Adipocyte (in vitro differentiated cells): ENCODE data around the gene CUBN.
A peak's percentile ranks its signal among the peaks of the same experiment; 100 is the strongest.

Experiments used
- DNase-seq: peaks from one replicate; pipeline ENCODE4 v3.0.0-alpha.2; 2015; ENCODE audit warnings: low read depth
- H3K27me3 ChIP-seq: replicated peaks from 2 replicates; pipeline ENCODE4 v1.7.0; 2013; ENCODE audit warnings: mild to moderate bottlenecking, low read length, moderate library complexity; ENCODE audit not compliant: control insufficient read depth, insufficient read depth
- H3K36me3 ChIP-seq: 2 replicates; pipeline ENCODE4 v1.7.0; 2013; ENCODE audit warnings: low read length, mild to moderate bottlenecking, moderate library complexity; ENCODE audit not compliant: control insufficient read depth, insufficient read depth, severe bottlenecking
- H3K4me1 ChIP-seq: 2 replicates; pipeline ENCODE4 v1.7.0; 2013; ENCODE audit warnings: mild to moderate bottlenecking, low read length, moderate library complexity; ENCODE audit not compliant: control insufficient read depth, insufficient read depth
- H3K4me3 ChIP-seq: 2 replicates; pipeline ENCODE4 v1.7.0; 2013; ENCODE audit warnings: mild to moderate bottlenecking, low read length, moderate library complexity
- H3K9ac ChIP-seq: 2 replicates; pipeline ENCODE4 v1.7.0; 2013; ENCODE audit warnings: mild to moderate bottlenecking, low read length, moderate library complexity
- H3K9me3 ChIP-seq: 2 replicates; pipeline ENCODE4 v1.7.0; 2013; ENCODE audit warnings: mild to moderate bottlenecking, low read length, moderate library complexity; ENCODE audit not compliant: control insufficient read depth

Gene CUBN

GRCh38 chr10:16968416-16969041, 161.1 kb downstream of the CUBN start:
- no peaks in the 10 kb centered on the region for H3K36me3 ChIP-seq
- DNase-seq, result peak; percentile 88
- H3K4me1 ChIP-seq, result peaks cover 36% of the 10 kb centered on the region

GRCh38 chr10:16967866-16968415, 161.7 kb downstream of the CUBN start:
- Histone ChIP-seq H3K27me3 (no peaks in the 10 kb centered on the region), H3K36me3 (no peaks in the 10 kb centered on the region), H3K4me3 (peak overlapping the region; percentile 57), H3K9me3 (no peaks in the 10 kb centered on the region), H3K4me1 (peaks cover 36% of the 10 kb centered on the region), H3K9ac (peak overlapping the region; percentile 63)
- peak; percentile 22 for DNase-seq

More at GRCh38 chr10:16968416-16969041, 161.1 kb downstream of the CUBN start:
- Histone ChIP-seq H3K27me3 (no peaks in the 10 kb centered on the region), H3K4me3 (no peak overlapping the region), H3K9me3 (no peaks in the 10 kb centered on the region), H3K9ac (peak overlapping the region; percentile 63)

- Histone ChIP-seq H3K27me3 (no peaks in the 10 kb centered on the region), H3K9me3 (no peaks in the 10 kb centered on the region), H3K4me1 (peaks cover 36% of the 10 kb centered on the region), H3K9ac (peak overlapping the region; percentile 63), H3K4me3 (peak overlapping the region; percentile 57), H3K36me3 (no peaks in the 10 kb centered on the region)
- peak; percentile 89 for DNase-seq
These were observed 162.4 kb downstream of the CUBN start for GRCh38 chr10:16966991-16967865.

- Histone ChIP-seq H3K36me3 (no peaks in the 10 kb centered on the region), H3K4me1 (peaks cover 36% of the 10 kb centered on the region)
- peak; percentile 83 for DNase-seq
These were observed 163.7 kb downstream of the CUBN start for GRCh38 chr10:16965740-16966447.

GRCh38 chr10:16965344-16965616, 164.3 kb downstream of the CUBN start:
- DNase-seq, result no peak
- no peaks in the 10 kb centered on the region for H3K9me3 ChIP-seq

More at GRCh38 chr10:16965740-16966447, 163.7 kb downstream of the CUBN start:
- Histone ChIP-seq H3K9me3 (no peaks in the 10 kb centered on the region), H3K4me3 (no peak overlapping the region), H3K27me3 (no peaks in the 10 kb centered on the region), H3K9ac (no peak overlapping the region)

GRCh38 chr10:16964576-16965343, 164.9 kb downstream of the CUBN start:
- peaks cover 36% of the 10 kb centered on the region for H3K4me1 ChIP-seq
- no peaks in the 10 kb centered on the region for H3K36me3 ChIP-seq
- no peak overlapping the region for H3K9ac ChIP-seq
- H3K4me3 ChIP-seq, result no peak overlapping the region
- no peak for DNase-seq
- no peaks in the 10 kb centered on the region for H3K9me3 ChIP-seq
- H3K27me3 ChIP-seq, result no peaks in the 10 kb centered on the region

More at GRCh38 chr10:16965344-16965616, 164.3 kb downstream of the CUBN start:
- Histone ChIP-seq H3K4me3 (no peak overlapping the region), H3K4me1 (peaks cover 36% of the 10 kb centered on the region), H3K9ac (no peak overlapping the region), H3K36me3 (no peaks in the 10 kb centered on the region), H3K27me3 (no peaks in the 10 kb centered on the region)

- peaks cover under 1% of the 10 kb centered on the region for H3K4me1 ChIP-seq
- DNase-seq, result no peak
- H3K36me3 ChIP-seq, result no peaks in the 10 kb centered on the region
- no peaks in the 10 kb centered on the region for H3K9me3 ChIP-seq
- no peak overlapping the region for H3K9ac ChIP-seq
- no peak overlapping the region for H3K4me3 ChIP-seq
- no peaks in the 10 kb centered on the region for H3K27me3 ChIP-seq
These were observed 169.1 kb downstream of the CUBN start for GRCh38 chr10:16960551-16960950.

GRCh38 chr10:16957038-16957437, 172.6 kb downstream of the CUBN start:
- Histone ChIP-seq H3K4me1 (no peaks in the 10 kb centered on the region), H3K9ac (no peak overlapping the region), H3K9me3 (no peaks in the 10 kb centered on the region), H3K27me3 (no peaks in the 10 kb centered on the region), H3K36me3 (no peaks in the 10 kb centered on the region), H3K4me3 (no peak overlapping the region)
- DNase-seq, result no peak

- no peak overlapping the region for H3K9ac ChIP-seq
- H3K36me3 ChIP-seq, result no peaks in the 10 kb centered on the region
- peaks cover 11% of the 10 kb centered on the region for H3K4me1 ChIP-seq
- H3K9me3 ChIP-seq, result no peaks in the 10 kb centered on the region
- no peak for DNase-seq
- no peaks in the 10 kb centered on the region for H3K27me3 ChIP-seq
- H3K4me3 ChIP-seq, result no peak overlapping the region
These were observed 175.2 kb downstream of the CUBN start for GRCh38 chr10:16954280-16955030.

GRCh38 chr10:16953270-16953669, 176.3 kb downstream of the CUBN start:
- no peaks in the 10 kb centered on the region for H3K36me3 ChIP-seq
- no peak overlapping the region for H3K4me3 ChIP-seq
- DNase-seq, result no peak
- H3K9ac ChIP-seq, result no peak overlapping the region
- H3K4me1 ChIP-seq, result peaks cover 11% of the 10 kb centered on the region
- H3K9me3 ChIP-seq, result no peaks in the 10 kb centered on the region
- no peaks in the 10 kb centered on the region for H3K27me3 ChIP-seq
